Kidney epithelial cell (primary cell): ENCODE measurements around the gene EIF4E3. TPM values are rescaled to one million over a fixed set of nuclear protein-coding genes. Genes with fewer than 3 reads are reported as not detected.

Source experiments
- DNase-seq: peaks from one replicate; pipeline ENCODE4 v3.0.0-alpha.2; 2010; ENCODE audit warnings: low read depth
- H3K27me3 ChIP-seq: 2 replicates; pipeline ENCODE4 v1.6.0; 2011; ENCODE audit warnings: low read length; ENCODE audit not compliant: control insufficient read depth, insufficient read depth
- H3K36me3 ChIP-seq: 2 replicates; pipeline ENCODE4 v1.5.1; 2011; ENCODE audit warnings: low read length; ENCODE audit not compliant: control insufficient read depth, insufficient read depth
- H3K4me3 ChIP-seq: 2 replicates; pipeline ENCODE4 v1.5.1; 2011; ENCODE audit warnings: low read depth, mild to moderate bottlenecking, control low read depth, low read length
- total RNA-seq: library from RNA; depleted of rRNA; stranded (reverse); fragments of >200 nt; gene quantifications from 2 replicates; pipeline ENCODE4 v1.2.3, GENCODE V29; 2015
- TF ChIP-seq, protein P1 (sequence below): IDR thresholded peaks from 2 replicates; pipeline ENCODE4 v1.5.1; 2011; ENCODE audit warnings: mild to moderate bottlenecking, moderate library complexity, low read length, control low read depth, inconsistent platforms; ENCODE audit not compliant: insufficient read depth, poor library complexity, severe bottlenecking

Gene EIF4E3
- total RNA-seq, 1 donor from 2014 or later = 8.7 TPM

GRCh38 chr3:71726146-71726545 lies 944 bp upstream of the EIF4E3 start:
- TF ChIP-seq, protein P1, sequence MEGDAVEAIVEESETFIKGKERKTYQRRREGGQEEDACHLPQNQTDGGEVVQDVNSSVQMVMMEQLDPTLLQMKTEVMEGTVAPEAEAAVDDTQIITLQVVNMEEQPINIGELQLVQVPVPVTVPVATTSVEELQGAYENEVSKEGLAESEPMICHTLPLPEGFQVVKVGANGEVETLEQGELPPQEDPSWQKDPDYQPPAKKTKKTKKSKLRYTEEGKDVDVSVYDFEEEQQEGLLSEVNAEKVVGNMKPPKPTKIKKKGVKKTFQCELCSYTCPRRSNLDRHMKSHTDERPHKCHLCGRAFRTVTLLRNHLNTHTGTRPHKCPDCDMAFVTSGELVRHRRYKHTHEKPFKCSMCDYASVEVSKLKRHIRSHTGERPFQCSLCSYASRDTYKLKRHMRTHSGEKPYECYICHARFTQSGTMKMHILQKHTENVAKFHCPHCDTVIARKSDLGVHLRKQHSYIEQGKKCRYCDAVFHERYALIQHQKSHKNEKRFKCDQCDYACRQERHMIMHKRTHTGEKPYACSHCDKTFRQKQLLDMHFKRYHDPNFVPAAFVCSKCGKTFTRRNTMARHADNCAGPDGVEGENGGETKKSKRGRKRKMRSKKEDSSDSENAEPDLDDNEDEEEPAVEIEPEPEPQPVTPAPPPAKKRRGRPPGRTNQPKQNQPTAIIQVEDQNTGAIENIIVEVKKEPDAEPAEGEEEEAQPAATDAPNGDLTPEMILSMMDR = no peak
- Histone ChIP-seq H3K4me3 (no peak overlapping the region), H3K27me3 (peaks cover 5% of the 10 kb centered on the region), H3K36me3 (no peaks in the 10 kb centered on the region)
- DNase-seq = no peak

DNA sequence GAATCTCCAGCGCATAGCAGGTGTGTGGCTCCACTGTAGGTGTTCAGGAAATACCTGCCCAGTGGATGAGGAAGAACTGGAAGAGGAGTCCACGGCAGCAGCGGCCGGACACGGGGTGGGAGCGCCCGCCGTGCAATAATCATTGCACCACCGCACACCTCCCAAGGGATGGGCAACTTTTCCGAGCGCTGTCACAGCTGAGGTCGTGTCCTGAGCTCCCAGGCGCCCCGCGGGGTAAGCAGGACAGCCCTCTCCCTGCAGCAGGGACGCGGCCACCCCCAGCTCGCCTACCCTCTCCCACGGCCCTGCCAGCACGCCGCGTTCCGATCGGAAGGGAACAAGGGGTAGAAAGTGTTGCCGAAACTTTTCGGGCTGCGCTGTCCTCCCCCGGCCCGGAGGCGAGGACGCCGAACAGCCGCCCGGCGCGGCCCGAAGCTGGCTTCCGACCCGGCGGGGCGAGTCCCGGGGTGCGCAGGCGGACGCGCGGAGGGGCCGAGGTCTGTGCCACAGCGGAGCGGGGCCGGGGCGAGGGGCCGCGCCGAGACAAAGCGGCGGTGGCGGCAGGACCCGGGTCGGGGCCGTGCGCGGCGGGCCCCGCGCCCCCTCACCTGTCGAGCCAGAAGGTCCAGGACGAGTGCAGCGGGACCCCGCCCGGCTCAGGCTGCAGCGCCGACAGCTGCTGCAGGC lies 475 bp downstream of the EIF4E3 start:
- TF ChIP-seq, protein P1 = no peak
- Histone ChIP-seq H3K36me3 (no peaks in the 10 kb centered on the region), H3K27me3 (peaks cover 5% of the 10 kb centered on the region), H3K4me3 (peak overlapping the region; percentile 76)
- no peak for DNase-seq

DNA sequence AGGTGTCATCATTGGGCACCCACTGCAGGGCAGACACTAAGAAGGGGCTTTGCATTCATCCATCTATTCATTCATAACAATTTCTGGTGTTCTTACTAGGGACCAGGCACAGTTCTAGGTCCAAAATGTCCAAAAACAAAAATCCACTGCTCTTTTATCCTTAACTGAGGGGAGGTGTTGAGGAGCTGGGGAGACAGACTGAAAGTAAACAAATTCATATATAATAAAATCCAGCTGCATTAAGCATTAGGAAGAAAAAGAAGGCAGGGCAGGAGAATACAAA lies 1.1 kb downstream of the EIF4E3 start:
- DNase-seq = no peak
- Histone ChIP-seq H3K4me3 (no peak overlapping the region), H3K36me3 (no peaks in the 10 kb centered on the region), H3K27me3 (peaks cover 5% of the 10 kb centered on the region)
- TF ChIP-seq, protein P1 = no peak

DNA sequence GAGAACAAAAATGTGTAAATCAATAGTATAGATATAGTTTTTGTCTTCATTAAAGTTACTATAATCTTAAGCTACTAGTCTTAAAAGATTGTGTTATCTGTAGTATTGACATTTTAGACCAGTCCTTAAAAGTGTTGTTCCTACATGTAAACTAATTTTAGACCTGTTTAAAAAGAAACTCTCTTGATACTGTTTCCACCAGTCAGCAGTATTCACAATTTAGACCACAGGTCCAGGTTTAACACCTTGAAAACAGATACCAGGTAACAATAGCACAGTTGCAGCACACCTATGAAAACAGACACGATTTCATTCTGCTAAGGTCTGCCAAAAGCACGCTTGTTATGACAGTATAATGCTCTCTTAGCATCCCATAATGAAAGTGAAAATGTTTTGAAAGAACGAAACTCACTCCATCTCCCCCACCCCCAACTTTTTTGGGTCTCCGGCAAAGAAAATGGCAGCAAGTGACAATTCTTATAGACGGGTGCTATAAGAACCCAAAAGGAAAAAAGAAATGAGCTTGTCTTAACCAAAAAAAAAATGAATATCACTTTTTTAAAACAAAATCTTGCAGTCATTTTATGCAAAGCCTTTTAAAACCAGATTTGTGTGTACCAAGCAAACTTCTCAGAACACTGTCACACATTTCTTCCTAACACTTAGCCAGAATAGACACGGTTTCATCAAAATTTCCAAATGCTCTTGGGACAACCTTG lies 1.6 kb downstream of the EIF4E3 start:
- no peaks in the 10 kb centered on the region for H3K36me3 ChIP-seq
- peaks cover 5% of the 10 kb centered on the region for H3K27me3 ChIP-seq
- no peak overlapping the region for H3K4me3 ChIP-seq
- TF ChIP-seq, protein P1 = no peak
- DNase-seq = no peak

GRCh38 chr3:71722693-71723092 lies 2.5 kb downstream of the EIF4E3 start:
- no peak for DNase-seq
- H3K36me3 ChIP-seq = no peaks in the 10 kb centered on the region

More at GRCh38 chr3:71722693-71723092, 2.5 kb downstream of the EIF4E3 start:
- TF ChIP-seq, protein P1 = no peak
- Histone ChIP-seq H3K4me3 (no peak overlapping the region), H3K27me3 (peaks cover 5% of the 10 kb centered on the region)
